Pulmonary artery endothelial cell (primary cell): ENCODE measurements around the gene PACRG. TPM values are rescaled to one million over a fixed set of nuclear protein-coding genes. Genes with fewer than 3 reads are reported as not detected.

Experiments
- DNase-seq: peaks from one replicate; pipeline ENCODE4 v3.0.0-alpha.2; 2011; ENCODE audit warnings: low read depth, low spot score
- total RNA-seq: library from RNA; depleted of rRNA; stranded (reverse); fragments of >200 nt; gene quantifications from 2 replicates; pipeline ENCODE4 v1.2.3, GENCODE V29; 2014

PACRG gene
- total RNA-seq, 1 donor from 2014 or later = not detected

DNA sequence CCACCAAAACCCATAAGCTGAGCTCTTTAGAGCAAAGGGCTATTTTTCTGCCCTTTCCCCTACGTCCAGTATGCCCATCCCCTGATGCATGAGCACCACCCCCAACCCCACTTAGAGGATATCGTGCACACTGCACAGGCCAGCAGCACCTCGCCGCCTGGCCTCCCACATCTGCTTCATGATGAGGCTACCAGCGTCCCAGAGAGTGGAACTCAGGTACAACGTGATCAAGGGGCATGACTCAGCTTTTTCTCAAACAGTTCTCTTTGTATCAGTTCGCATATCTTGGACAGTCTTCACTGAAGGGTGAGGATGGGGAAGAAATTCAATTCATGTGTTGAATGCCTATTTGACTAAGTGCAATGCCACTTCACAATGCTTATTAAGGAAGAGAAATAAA, 604.8 kb downstream of the PACRG start:
- DNase-seq = no peak

DNA sequence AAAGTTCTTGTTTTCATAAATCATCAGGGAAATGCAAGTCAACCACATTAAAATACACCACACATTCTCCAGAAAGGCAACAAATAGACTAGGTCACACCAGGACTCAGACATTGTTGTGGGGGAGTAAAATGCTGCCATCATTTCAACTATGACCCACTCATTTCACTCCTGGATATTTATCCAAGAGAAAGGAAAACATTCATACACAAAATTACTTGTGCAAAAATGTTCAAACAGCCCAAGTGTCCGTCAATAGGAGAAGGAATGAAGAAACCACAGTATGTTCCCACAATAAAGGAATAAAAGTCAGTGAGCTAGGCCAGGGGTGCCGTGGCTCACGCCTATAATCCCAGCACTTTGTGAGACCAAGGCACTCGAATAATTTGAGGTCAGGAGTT, 605.3 kb downstream of the PACRG start:
- no peak for DNase-seq

DNA sequence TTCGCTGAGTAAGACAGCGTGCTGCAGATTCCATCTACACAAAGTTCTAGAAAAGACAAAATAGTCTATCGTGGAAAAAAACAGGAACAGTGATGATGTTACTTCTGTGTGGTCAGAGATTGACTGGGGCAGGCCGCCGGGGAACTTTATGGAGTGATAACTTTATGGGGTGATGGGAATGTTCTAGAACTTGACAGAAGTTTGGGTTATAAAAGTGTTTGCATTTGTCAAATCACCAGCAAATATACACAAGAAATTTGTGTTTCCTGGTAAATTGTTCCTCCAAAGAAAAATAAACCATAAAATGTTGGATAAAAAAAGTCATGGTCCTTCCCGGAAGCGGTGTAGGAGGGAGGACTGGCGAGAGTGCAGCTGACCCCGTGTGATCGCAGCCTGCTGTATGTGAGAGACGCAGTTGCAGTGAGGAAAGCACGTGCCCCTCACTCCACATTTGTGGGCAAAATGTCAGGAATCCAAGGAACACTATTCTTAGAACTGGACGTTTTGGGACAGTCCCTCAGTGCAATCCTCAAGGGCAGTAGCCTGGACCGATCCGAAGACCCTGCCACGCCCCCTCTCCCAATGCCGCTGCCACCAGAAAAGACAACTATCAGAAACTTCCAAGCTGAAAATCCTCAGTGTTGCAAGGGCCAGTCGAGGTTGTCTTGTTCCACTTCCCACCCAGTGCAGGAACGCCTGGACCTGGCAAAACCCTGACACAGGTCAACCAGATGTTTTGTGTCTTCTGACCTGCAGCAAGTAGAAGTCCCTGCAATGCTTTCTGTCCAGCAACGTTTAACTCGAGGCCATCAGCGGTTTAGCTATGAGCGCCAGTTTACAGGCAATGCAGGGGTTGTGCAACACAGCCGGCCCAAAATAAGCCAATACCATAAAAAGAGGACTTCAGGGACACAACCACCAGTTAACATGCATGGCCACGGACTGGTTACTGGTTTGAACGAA, 606.2 kb downstream of the PACRG start:
- DNase-seq = no peak

DNA sequence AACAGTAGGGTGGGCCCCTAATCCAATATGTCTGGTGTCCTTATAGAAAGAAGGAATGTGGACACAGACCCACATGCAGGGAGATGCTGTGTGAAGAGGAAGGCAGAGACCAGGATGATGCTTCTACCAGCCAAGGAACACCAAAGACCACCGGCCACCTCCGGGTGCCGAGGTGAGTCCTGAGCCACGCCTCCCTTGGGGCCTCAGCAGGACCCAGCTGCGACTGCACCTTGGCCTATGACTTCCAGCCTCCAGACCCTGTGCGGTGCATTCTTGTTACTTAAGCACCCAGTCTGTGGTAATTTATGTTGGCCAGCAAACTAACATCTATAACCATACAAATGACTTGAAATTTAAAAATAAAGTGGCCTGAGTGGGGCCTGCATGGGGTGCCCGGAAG, 607.3 kb downstream of the PACRG start:
- no peak for DNase-seq

DNA sequence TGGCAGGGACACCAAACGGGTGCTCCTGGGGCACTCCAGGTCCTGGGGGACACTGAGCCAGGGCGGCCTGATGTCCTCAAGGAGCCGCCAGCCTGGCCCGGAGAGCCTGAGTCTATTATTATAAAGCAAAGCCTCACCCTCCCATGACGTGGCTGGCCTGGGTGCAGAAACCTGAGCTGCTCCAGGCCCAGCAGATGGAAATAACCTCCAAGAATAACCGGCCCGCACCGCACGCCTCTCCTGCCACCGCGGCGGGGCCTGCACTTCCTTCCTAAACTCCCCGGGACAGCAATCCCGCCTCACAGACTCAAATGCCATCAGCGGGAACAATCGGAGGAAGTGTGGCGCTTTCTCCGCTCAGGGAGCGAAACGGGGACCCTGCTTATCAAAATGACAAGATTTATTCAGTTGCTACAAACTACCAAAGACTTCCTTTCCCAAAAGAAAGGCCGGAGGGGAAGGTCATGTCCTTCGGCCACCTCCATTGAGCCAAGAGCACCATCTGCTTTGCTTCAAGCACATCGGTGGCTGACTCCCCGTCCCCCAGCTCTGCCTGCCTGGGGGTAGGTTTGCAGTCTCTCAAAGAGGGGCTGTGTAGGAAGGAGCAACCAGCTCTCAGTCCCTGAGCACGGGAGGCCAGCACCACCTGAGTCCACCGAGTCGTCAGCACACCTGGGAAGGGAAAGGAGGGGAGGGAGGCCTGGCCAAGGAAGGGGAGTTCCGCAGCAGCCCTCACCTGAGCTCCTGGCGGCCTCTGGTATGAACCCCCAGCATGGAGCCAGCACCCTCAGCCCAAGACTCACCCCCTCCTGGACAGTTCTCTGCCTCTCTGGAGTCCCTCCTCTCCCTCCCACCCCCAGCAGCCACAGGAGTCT, 608.1 kb downstream of the PACRG start:
- peak; percentile 68 for DNase-seq

DNA sequence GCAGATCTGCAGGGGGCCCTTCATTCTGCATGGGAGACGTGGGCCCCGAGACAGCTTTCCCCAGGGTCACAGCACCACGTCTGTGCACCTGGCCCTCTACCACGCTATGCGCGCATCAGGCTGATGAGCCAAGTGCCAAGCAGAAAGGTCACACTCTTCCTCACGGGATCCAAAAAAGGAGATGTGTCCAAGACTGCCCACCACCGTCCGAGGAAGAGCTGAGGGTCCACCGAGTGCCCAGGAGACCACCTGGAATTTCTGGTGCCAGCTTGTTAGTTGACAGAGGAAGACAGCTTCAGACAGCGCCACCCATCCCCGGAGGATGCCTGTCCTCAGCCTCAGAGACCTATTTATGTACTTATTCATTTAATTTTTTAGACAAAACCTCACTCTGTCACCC, 609.2 kb downstream of the PACRG start:
- no peak for DNase-seq

DNA sequence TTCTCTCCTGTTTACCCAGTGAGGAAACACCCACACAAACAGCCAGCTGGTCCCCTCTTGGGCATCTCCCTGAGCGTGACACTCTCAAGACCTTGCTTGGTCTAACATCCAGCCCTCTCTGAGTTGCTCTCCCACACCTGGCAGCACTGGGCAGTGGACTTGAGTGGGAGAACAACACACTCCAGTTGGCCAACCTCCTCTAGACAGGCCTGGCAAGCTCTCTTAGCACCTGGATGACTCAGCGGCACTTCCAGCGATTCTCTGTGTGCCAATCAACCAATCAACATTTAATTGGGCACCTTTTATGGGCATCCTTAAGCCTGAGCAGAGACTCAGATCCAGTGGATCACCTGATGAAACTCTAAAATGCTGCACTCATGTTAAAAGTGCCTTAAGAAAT, 610.2 kb downstream of the PACRG start:
- DNase-seq = no peak

DNA sequence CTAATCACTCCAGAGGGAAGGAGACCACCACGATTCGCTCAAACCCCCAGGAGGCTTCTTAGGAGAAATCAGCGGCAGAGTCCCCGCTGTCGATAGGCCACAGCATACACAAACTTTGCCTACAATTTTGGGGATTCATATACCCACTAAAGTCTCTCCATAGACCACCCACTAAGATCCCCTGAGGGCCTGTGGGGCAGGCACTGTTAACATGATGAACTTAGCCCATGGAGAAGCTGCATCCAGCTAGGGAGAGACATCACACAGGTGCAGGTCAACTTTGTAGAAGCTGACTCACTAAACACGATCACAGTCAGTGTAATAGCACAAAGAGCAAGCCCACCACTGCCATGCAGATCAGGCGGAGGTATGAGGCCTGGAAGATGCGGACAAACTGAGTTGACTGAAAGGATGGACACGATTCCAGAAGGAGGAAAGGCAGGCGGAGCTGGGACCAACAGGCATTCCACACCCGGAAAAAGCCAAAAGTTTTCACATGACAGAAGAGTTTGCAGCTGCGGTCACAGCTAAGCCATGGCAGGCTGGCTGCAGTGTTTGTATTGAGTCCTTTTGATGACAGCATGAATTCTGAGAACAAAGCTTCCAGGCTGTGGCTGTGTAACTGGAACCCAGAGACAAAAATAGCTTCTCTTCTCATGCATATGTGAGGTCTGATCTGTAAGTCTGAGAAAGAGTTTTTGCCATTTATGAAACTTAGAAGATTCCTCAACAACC, 611.1 kb downstream of the PACRG start:
- no peak for DNase-seq

DNA sequence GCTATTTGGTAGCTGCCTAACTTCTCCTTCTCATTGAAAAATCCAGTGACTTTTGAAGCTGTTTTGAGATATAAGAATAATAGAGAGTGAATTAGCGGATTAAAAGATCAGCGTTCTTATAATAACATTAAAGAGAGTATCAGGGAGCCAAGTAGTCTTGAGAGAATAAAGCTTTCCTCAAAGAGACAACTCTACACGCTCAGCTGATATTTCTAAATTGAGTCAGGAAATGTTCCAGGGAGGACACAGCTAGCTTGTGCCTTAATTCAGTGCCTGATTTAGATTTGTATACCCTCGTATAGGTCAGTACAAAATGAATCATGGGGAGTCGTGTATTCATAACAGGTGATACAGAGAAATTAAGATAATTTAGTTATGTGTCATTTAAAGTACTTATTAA, 611.7 kb downstream of the PACRG start:
- no peak for DNase-seq

DNA sequence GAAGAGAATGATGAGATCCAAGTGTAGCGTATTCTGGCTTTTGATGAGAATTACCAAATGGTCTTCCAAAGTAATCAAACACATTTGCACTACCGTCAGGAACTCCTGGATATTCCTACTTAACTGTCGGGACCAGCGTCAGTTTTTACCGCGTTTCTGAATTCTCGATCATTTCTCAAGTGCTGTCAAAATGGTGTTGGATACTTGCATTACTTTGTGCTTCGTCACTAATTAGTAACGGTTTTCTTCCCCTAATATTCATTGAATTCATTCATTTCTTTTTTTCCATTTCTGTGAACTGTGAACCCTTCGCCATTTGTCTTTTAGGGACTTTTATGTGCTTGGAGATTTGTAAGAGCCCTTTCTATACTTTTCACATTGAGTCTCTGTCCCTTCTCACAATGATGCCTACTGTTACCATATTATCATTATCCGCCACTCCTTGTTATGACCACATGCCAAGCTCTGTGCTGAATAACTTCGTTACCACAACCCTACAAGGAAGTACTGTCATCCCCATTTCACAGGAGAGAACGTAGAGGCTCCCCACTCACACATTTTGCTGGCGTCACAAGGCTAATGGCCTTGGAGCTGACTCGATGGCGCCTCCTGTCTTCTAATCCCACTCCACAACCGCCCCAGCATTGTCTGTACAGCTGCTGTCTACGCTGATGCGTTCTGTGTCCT, 612.6 kb downstream of the PACRG start:
- no peak for DNase-seq

DNA sequence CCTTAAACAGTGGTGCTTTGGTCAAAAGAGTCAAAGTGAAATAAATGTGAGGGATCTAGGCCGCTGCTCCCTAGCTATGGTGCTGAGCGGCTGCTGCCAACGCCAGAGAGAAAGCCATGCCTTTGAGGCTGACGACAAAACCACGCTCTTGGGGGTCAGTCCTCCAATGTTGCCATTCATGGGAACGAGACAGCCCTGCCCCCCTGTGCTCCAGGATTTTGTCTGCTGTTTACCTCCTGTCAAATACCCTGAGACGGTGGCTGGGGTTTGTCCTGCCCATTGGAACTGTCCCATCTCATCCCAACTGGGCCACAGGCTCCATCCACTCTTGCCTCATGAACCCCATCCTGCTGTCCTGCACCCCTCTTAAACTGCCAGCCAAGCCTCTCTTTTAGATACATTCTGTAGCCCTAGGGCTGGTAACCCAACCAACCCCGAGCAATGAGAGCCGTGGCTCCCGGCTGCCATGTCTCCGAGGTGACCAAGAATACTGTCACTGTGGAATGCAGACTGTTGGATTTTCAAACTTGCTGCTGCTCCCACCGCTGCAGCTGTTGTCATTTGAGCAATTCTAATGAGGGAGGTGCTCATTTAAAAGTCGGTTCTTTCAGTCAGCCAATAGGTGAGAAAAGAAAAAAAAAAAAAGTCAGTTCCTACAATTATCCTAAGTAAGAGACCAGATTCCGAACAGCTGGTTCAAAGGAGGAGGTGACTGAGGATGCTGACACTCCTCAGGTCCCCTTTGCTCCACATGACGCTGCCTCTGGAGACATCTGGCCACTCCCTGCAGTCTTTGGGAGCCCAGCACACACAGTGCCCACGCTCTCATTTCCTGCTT, 613.7 kb downstream of the PACRG start:
- DNase-seq = no peak

DNA sequence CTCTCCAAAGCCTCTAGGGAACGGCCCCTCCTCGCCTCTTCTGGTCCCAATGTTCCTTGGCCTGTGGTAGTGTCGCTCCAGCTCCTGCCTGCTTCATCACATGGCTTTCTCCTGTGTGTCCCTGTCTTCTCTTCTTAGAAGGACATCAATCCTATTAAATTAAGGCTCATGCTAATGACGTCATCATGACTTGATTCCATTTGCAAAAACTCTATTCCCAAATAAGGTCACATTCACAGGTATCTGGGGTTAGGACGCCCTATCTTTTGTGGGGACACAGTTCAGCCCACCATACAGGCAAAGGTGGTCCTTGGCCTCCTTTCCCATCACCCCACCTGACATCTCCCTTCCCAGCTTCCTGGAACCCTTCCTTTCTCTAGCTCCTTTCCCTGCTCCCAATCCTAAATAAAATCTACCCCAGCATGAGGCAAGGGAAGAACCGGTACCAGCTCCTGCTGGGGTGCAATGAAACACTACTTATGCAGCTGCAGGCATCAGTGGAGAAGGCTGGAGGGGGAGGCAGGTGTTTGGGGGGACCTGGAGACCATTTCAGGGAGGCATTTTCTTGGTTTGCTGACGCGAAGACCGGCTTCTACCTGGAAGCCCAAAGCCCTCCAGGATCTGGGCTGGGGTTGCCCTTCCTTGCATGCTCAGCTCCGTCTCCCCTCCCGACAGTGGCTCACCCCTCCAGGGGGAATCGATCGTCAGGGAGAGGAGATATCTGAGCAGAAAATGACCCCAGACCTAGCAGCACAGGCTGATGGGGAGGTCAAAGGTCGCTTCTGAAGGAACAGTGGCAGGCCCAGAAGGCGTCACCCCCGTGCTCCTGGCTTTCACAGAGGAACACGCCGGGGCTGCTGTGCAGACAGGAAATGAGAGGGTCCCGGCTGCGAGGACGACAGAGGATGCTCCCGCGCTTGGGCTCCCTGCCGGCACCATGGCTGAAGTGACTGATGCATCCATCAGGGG, 615.1 kb downstream of the PACRG start:
- DNase-seq = no peak

DNA sequence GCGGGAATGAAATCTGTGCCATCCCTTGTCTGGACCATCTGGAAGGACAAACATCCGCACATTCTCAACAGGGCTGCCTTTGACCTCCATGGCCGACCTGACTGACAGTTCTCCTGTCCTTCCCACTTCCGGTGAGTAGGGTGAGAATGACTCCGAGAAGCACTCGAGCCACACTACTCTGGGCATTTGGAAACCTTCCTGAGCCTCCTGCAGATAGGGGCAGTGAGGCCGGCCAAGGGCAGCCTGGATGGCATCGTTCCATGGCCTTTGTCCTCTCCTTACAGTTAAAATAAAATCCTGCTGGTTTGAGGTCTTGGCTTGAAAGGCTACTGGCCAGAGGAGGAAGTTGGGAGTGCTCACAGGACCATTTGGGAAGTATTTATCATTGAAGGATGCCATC, 615.8 kb downstream of the PACRG start:
- DNase-seq = no peak

DNA sequence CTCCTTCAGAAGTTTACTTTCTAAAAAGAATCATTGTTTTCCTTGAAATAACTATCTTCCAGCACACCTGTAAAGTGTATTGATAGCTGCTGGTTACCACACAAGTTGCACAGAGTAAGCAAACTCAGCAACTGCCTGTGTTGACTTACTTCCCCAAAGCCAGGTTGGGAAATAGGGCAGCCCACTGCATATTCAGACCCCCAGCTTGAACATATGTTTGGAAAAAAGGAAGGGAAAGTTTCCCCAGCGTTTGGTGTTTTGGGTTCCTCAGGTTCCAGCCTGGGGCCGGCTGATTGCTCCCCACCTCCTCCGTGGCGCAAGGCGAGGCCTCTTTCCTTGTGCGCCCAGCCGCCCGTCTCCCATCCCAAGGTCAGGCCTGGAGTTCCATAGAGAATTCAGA, 616.6 kb downstream of the PACRG start:
- no peak for DNase-seq

DNA sequence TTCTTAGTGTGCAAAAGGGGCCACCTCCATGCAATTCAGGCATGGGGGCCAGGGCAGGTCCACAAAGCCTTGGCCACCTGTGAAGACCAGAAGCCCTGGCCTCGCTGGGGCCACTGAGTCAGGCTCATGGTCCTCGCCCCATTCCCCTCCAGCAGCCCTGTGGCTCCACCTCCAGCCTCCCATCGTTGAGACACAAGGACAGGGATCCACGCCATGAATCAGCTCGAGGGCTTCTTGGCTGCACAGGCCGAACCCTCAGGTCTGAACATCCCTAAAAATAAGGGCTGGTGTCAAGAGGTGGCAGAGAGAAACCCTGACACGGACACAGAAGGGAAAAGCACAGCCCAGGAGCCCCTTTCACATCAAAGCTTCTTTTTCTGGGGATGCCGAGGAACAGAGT, 618.2 kb downstream of the PACRG start:
- no peak for DNase-seq

DNA sequence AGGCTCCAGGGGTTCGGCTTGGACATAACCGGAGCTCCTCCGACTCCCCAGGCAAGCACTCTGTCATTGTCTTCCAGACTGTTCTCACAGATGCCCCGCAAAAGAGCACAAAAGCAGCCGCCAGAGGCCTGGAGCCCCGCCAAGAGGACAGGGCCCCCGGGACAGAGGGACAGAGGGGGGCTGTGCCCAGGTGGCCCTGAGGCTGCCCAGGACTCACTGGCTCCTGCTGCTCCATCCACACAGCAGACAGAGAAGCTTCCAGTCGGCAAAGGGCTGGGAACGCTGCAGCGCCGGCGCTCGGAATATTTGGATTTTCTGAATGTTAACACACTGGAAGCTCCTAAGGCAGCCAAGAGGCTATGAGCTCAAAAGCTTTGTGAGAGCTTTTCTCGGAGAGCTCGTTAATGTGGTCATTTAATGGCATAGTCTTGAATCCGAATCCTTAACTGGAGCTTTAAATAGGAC, 618.8 kb downstream of the PACRG start:
- no peak for DNase-seq

DNA sequence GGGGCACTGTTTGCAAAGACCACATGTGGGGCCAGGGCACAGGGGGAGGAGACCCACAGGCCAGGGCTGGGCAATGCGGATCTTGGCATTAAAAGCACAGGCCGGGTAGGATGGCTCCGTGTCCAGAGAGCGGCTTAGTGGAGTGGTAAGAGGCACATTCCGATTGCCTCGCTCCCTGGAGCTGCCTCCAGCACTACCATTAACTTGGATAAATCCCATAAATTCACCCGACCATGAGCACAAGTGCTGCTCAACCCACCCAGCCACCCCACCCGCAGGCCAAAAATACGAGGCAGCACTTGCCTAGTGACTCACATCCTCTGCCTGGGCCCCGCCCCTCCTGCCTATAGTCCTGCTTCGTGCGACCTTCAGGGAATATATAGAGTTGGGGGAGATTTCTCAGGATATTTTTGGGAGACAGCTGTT, 619.3 kb downstream of the PACRG start:
- DNase-seq = no peak

DNA sequence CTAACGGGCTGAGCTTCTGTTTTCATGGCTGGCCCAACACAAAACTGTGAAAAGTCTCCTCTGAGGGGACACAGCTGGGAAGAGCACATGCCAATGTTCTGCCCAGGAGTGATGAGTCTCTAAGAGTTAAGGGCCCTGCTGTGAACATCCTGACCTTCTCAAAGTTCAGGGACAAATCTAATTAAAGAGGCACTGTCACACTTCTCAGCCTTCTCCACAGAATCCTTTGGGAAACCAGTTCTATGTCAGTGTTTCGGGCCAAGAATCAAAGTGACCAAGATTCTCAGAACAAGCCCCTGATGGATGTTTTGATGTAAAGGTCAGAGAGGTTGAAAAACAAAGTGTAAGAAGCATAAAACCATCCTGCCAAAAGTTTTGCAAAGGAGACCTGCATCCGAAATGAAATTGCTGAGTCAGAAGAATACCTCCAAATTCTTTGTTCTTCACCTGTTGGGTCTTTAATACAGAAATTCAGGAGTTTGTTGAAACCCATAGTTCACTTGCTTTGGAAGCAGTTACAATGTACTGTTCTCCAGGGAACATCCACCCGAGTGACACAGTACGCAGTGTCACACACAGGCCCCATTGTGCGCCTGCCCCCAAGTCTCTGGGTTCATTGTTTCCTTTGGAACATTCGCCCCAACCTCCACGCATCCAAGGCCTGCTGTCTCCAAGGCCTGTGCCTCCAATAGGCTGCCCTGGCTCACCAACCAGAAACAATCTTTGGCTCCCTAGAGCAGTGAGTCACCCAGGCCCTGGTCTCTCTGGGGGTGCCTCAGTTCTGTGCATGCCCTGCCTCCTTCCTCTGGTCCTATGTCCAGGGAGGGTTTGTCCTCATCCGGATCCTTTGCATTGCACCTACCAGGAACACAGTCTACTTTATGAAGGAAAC, 621.3 kb downstream of the PACRG start:
- DNase-seq = no peak
